ENCODE data around the gene ACCSL.

- TF ChIP-seq REST (IDR thresholded peaks at IDR 0.05; ENCODE audit: low read depth) (no peak), FOXM1 (IDR thresholded peaks at IDR 0.05; ENCODE audit: borderline replicate concordance, low read depth) (no peak), YY1 (IDR thresholded peaks at IDR 0.05; ENCODE audit: low read depth) (no peak), RAD21 (IDR thresholded peaks at IDR 0.05; ENCODE audit: low read depth) (no peak), TEAD4 (IDR thresholded peaks at IDR 0.05) (no peak), TAF1 (IDR thresholded peaks at IDR 0.05; ENCODE audit: low read depth) (no peak), EGR1 (IDR thresholded peaks at IDR 0.05) (no peak), MAX (IDR thresholded peaks at IDR 0.05) (no peak), EP300 (IDR thresholded peaks at IDR 0.05; ENCODE audit: borderline replicate concordance) (no peak), CREB1 (IDR thresholded peaks at IDR 0.05; ENCODE audit: low read depth) (no peak), ZBTB7A (IDR thresholded peaks at IDR 0.05; ENCODE audit: low read depth) (no peak), TCF12 (IDR thresholded peaks at IDR 0.05; ENCODE audit: low read depth) (no peak)
Observed at GRCh38 chr11:44008698-44009097, 39.1 kb upstream of the ACCSL start.

Measured in Ishikawa (cell line).